Lower lobe of right lung (tissue), 2 donors: ENCODE measurements around the gene AQP5. TPM values are rescaled to one million over a fixed set of nuclear protein-coding genes. Genes with fewer than 3 reads are reported as not detected.

Experiments used
- ATAC-seq, 2 donors: fragments of 200-7000 bp; cut with Tn5 transposase; one replicate each; pipeline ENCODE4 v1.9.1; 2020 to 2022; ENCODE audit warnings: mild to moderate bottlenecking in 2 of 2, moderate library complexity in 2 of 2
- DNase-seq: peaks from one replicate; pipeline ENCODE4 v3.0.0-alpha.2; 2020
- H3K27ac ChIP-seq: fragments of 200-600 bp; one replicate; pipeline ENCODE4 v1.8.0; 2022
- H3K27me3 ChIP-seq: fragments of 200-600 bp; one replicate; pipeline ENCODE4 v1.8.0; 2022; ENCODE audit warnings: low read depth
- H3K36me3 ChIP-seq: fragments of 200-600 bp; one replicate; pipeline ENCODE4 v1.8.0; 2022; ENCODE audit warnings: mild to moderate bottlenecking
- H3K4me1 ChIP-seq: fragments of 200-600 bp; one replicate; pipeline ENCODE4 v1.8.0; 2022
- H3K4me3 ChIP-seq: fragments of 200-600 bp; one replicate; pipeline ENCODE4 v1.8.0; 2022; ENCODE audit warnings: mild to moderate bottlenecking
- H3K9me3 ChIP-seq: fragments of 200-600 bp; one replicate; pipeline ENCODE4 v1.8.0; 2022
- CTCF ChIP-seq: fragments of 200-600 bp; IDR thresholded peaks from one replicate; pipeline ENCODE4 v1.8.0; 2022; ENCODE audit warnings: antibody characterized with exemption, mild to moderate bottlenecking
- intact Hi-C: fragments of 100-400 bp; cut with DNase I; formaldehyde crosslinking; loops from one replicate; pipeline ENCODE4 v1.11.0; 2022
- total RNA-seq: library from RNA; stranded (reverse); fragmentation: NEBNext Ultra II Directional; extraction: Animal tissue kit (Norgen Biotek cat#: 25700); gene quantifications from one replicate; pipeline ENCODE4 v1.2.1, GENCODE V29; 2021
- donor health status: DM: no; HTN: yes; CAD: no; lungs with severe emphysema.

AQP5 gene
- total RNA-seq, 1 donor from 2014 or later, result 6.4 TPM

- no peaks in the 10 kb centered on the region for H3K36me3 ChIP-seq
- intact Hi-C loops, result no loop called here
- H3K4me1 ChIP-seq, result peaks cover 20% of the 10 kb centered on the region
- H3K9me3 ChIP-seq, result no peaks in the 10 kb centered on the region
- H3K4me3 ChIP-seq, result no peak overlapping the region
- TF ChIP-seq CTCF, result no peak
- ATAC-seq, result peak; percentile 75 to 79
- peaks cover 70% of the 10 kb centered on the region for H3K27me3 ChIP-seq
- peak; percentile 84 for DNase-seq
- peak overlapping the region; percentile 24 for H3K27ac ChIP-seq
Observed at GRCh38 chr12:49959685-49960473, 1.8 kb upstream of the AQP5 start.

- Histone ChIP-seq H3K27me3 (peaks cover 62% of the 10 kb centered on the region), H3K4me1 (peaks cover 13% of the 10 kb centered on the region), H3K9me3 (no peaks in the 10 kb centered on the region), H3K4me3 (no peak overlapping the region), H3K36me3 (no peaks in the 10 kb centered on the region), H3K27ac (no peak overlapping the region)
- no peak for TF ChIP-seq CTCF
- intact Hi-C loops, result no loop called here
- DNase-seq, result no peak
- peak in 1 of 2 donors; percentile 3 for ATAC-seq
Observed at GRCh38 chr12:49960474-49961110, 1.1 kb upstream of the AQP5 start.

GRCh38 chr12:49961993-49962764 lies 507 bp downstream of the AQP5 start:
- Histone ChIP-seq H3K27ac (no peak overlapping the region), H3K4me3 (no peak overlapping the region)
- DNase-seq, result no peak

GRCh38 chr12:49962861-49963765 lies 1.4 kb downstream of the AQP5 start:
- no peak overlapping the region for H3K4me3 ChIP-seq
- DNase-seq (peak; percentile 84), ATAC-seq (peak; percentile 44 to 72)
- intact Hi-C loops, result no loop called here
- peaks cover 23% of the 10 kb centered on the region for H3K4me1 ChIP-seq
- H3K27me3 ChIP-seq, result peaks cover 44% of the 10 kb centered on the region
- H3K36me3 ChIP-seq, result no peaks in the 10 kb centered on the region
- no peaks in the 10 kb centered on the region for H3K9me3 ChIP-seq
- TF ChIP-seq CTCF, result no peak
- H3K27ac ChIP-seq, result no peak overlapping the region

More at GRCh38 chr12:49961993-49962764, 507 bp downstream of the AQP5 start:
- no peak for TF ChIP-seq CTCF
- intact Hi-C loops, result no loop called here
- peaks cover 50% of the 10 kb centered on the region for H3K27me3 ChIP-seq
- peaks cover 14% of the 10 kb centered on the region for H3K4me1 ChIP-seq
- no peaks in the 10 kb centered on the region for H3K9me3 ChIP-seq
- no peaks in the 10 kb centered on the region for H3K36me3 ChIP-seq
- ATAC-seq, result no peak
